C4-2B (cell line): ENCODE measurements around the gene ARAP2.

Experiments
- CTCF ChIP-seq: fragments of 450-650 bp; conservative IDR thresholded peaks from 2 replicates; pipeline ENCODE4 v1.5.1; 2017; ENCODE audit warnings: mild to moderate bottlenecking
- ZFX ChIP-seq: fragments of 450-650 bp; IDR thresholded peaks from 2 replicates; pipeline ENCODE4 v1.6.1; 2017

GRCh38 chr4:36208893-36209473 is 35.3 kb downstream of the ARAP2 start:
- TF ChIP-seq CTCF (no peak), ZFX (no peak)
